Cardiac septum (tissue), 1 donor: Measurements from ENCODE around the gene MRPL14. TPM values are rescaled to one million over a fixed set of nuclear protein-coding genes. Genes with fewer than 3 reads are reported as not detected.

ENCODE experiments used
- DNase-seq: peaks from one replicate; pipeline ENCODE4 v3.0.0-alpha.2; 2020; ENCODE audit warnings: low spot score
- intact Hi-C: fragments of 100-400 bp; cut with DNase I; formaldehyde crosslinking; loops from one replicate; pipeline ENCODE4 v1.14.0; 2022
- total RNA-seq: library from RNA; stranded (reverse); fragmentation: NEBNext Ultra II Directional; extraction: Animal tissue kit (Norgen Biotek cat#: 25700); gene quantifications from one replicate; pipeline ENCODE4 v1.2.1, GENCODE V29; 2021
- donor health status: DM: no; HTN: no; CAD: no.

Gene MRPL14
- total RNA-seq, 1 donor from 2014 or later, result 36.7 TPM

DNA sequence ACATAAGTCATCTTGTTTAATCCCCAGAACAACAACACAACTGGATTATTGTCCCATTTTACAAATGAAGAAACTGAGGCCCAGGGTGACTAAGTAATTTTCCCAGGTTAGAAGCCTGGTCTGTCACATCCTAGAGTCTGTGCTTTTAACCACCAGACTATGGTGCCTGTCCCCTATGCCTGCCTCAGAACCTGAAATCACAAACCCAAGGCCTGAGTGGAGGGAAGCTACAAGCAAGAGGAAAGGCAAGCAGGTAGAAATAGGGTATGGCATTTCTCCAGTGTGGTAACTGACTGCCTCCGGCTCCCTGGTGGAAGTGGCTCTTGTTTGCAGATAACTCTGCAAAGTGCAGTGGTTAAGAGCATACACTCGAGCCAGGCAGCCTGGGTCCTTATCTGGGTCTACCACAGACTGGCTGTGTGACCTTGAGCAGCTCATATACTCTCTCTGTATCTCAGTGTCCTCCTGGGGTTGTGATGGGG lies 2.6 kb upstream of the MRPL14 start:
- intact Hi-C loops, result no loop called here
- DNase-seq, result no peak

DNA sequence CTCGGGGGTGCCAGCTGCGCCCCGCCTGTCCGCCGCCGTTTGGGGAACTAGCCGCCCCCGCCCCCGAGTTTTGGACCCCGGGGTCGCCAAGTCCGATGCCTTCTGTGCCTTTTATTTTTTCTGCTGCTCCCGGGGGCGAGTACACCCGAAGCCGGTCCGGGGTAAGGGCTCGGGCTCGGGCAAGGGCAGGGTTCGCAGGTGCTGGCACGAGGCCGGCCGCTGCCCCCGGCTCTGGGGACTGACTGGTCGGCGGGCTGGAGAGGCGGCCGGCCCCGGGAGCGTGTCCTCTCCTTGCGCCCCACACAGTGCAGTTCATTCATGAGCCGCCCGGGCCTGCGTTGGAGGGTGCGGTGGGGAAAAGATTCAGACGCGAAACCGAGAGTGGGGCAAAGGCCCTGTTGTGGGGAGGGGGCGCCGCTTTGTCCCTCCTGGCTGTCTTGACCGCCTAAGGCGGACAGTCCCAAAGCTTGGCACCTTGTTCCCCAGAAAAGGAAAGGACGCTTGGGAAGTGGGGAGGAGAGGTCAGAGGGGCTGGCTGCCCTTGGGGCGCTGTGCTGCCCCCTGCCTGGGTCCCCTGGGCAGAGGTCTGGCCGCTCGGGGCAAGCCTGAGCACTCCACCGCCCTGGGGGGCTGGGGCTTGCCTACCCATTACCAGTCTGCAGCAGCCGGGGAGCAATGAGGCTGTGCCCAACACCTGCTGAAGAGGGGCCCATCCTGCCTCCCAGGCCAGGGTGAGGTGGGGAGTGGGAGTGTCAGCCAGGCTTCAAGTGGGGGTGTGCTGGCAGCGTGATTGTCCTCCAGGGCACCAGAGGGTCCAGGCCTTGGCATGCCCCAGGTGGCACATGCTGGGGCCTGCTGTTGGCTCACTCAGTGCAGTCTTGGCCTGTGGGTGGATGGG lies 1.0 kb upstream of the MRPL14 start:
- no peak for DNase-seq
- intact Hi-C loops, result no loop called here

DNA sequence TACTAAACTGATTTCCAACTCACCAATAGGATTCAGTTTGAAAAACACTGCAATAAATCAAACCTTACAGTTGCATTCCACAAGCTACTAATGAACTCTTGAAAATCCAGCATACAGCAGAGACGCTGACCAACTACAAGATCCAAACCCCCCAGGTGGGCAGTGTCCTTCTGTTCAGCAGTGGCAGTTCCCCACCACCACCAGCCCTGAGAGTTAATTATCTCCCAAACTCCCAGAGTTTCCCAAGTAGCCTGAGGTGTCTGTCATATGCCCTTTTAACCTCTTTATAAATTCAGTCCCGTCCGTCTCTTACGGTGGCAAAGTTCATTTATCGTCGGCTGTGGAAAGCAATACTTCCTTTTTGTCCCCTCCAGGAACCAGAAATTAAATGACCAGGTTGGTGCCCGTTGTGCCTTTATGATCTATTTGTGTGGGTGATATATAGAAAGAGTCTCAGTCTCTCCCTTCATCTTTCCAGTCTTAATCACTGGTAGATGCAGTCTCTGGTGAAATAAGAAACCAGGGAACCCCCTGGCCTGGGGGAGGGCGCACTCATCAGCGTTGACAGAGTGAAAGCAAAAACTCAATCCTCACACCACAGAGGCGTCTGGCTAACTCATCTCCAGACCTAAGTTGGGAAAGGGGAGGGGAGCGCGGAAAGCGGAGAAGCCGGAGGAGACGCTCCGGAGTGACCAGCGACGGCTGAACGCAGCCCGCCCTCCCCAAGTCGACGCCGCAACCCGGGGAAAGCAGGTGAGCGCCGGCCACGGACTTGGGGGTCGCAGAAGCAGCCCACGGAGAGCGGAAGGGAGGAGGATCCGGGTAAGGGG lies 717 bp downstream of the MRPL14 start:
- intact Hi-C loops, result no loop called here
- no peak for DNase-seq

DNA sequence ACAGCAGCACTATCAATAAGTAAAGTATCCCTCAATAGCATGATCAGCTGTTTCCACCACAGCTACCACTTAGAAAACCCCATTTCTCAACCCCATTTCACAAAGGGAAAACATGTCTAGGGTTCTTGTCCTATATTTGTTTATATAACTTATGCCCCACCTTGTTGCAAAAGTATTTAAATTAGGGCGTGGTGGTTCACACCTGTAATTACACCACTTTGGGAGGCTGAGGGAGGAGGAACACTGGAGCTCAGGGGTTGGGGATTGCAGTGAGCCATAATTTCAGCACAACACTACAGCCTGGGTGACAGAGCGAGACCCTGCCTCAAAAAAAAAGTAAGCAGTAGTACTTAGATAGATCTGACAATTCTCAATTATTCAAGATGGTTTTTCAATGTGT lies 3.7 kb downstream of the MRPL14 start:
- no peak for DNase-seq
- intact Hi-C loops, result no loop called here

DNA sequence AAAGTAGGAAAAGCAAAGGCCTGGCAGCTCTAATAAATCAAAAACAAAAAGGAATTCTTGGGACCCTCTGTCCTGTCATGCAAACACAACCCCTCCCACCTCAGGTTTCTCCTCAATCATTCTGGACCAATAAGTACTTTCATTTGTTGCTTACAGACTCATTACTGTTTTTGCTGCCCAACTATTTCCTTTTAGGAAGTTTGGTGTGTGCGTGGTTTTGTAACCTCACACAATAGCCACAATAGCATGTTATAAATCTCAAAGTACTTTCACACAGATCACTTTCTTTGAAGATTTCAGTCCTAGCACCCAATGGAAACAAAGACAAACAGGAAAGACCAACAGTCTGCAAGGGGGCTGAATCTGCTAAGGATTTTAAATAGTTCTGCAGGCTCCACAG lies 4.5 kb downstream of the MRPL14 start:
- intact Hi-C loops, result no loop called here
- DNase-seq, result no peak

DNA sequence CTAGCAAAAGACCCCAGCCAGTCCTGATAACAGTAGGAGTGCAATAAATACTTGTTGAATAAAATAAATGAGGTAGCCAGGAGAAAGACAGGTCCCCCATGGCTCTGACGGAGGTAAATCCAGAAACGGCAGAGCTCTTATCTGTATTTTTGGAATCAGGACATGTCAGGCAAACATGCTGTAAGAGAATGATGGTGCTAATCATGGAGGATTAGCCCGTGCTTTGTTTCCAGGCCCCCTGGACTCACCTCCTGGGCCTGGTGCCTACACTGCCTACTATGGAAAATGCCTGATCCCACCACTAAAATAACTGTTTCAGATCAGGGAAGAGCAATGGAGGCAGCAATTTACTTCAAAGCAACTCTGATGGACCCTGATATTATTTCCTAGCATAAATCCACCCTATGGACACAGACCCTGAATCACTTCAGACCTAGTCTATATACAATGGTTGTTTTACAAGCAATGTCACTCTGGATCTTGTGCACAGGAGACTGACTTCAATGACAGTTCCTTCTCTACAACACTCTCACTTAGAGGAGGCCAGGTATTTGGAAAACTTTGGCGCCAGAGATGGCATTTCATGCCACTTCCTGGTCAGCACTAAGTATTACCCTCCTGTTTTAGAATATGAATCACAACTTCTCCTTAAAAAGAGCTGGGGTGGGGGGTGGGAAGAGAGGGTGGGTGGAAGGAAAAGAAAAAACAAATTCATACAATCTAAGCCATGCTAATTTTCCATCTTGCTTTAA lies 6.4 kb downstream of the MRPL14 start:
- DNase-seq, result no peak
- intact Hi-C loops, result no loop called here

DNA sequence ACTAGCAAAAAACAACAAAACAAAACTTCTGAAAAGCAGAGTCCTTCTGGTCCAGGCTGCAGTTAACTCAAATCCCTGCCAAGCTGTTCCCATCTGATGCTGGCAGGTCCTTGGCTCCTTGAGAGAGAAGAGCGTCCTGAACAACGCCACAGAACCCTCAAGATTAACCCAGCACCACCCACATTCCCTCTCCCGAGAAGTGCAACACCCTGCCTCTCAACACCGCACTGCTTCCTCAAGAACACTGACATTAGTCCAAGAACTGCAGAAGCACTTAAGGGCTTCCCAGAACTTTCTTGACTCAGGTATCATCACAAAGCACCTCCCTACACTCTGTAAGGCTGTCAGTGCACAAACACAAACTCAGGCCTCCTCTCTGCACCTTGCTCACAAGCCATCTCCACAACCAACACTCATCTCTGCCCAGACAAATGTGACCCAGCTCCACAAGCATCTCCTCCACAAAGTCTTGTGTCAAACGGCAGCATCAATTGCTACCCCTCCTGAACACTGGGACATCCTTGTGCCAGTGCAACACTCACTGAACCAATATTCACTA lies 7.5 kb downstream of the MRPL14 start:
- intact Hi-C loops, result no loop called here
- no peak for DNase-seq

DNA sequence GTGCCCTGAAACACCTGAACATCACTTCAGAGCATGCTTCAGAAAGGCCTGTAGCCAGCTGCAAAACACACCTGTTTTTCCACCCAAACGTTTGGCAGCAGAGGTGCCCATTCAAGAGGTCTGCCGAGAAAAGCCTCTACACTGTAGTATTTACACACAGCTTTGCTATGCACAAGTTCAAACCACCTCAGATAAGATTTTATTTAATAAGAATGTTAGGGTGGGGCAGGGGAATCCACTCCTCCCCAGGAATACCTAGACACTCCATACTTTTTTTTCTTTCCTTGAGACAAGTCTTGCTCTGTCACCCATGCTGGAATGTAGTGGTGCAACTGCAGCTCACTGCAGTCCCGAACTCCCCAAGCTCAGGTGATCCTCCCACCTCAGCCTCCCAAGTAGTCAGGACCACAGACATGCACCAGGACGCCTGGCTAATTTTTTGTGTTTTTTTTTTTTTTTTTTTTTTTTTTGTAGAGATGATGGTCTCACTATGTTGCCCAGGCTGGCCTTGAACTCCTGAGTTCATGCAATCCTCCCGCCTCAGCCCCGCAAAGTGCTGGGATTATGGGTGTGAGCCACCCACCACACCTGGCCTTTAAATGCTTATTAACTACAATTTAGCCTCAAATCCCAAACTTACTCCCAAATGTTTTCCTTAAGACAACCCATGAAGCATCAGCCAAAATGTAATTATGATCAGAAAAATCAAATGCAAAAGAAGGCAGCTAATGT lies 9.7 kb downstream of the MRPL14 start:
- intact Hi-C loops, result no loop called here
- DNase-seq, result no peak

DNA sequence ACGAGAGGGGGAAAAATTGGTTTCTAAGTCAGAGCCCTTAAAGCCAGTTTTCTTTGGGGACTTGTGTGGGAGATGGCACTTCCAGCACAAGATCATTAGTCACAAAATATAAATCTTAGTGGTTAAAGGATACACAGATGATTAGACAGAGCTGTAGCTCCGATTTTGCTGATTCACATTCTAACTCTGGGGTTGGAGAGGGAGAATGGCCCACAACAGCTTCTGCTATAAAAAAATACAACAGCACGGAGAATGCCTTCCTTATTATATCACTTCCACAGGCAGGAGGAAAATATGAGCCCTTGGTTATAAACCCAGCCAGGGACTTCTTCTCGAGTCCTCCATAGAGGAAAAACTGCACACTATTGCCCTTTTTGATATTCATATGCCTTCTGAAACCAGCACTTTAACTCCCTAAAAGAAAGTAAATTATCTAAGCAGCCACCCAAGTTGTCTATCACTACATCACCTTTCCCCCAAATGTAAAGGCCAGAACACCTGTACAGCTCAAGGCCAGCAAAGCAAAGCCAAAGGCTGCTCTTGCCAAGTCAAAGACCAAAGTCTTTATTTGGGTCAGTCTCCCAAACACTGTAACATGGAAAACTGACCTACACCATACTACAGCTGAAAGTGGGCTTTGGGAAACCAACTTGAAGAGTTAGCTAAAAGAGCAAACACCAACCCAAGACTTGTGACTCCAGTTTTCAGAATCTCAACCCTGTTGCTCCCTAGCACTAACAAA lies 10.4 kb downstream of the MRPL14 start:
- no peak for DNase-seq
- intact Hi-C loops, result no loop called here

DNA sequence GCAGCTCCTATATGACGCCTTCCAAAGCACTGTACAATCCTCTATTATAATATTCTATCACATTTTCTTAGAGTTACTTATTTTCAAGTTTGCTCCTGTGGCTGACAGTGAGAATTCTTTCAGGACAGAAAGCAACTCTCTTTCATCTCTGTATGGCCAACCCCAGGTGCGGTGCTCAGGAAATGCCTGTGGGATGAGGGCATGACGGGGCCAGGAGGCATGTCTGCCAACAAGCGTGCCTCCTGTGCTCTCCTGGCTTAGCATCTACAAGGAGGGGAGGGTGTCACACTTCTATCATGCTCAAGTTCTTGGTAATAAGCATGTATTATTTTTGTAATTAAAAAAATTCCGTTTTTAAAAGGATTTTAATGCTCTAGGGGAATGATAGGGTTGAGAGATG lies 11.4 kb downstream of the MRPL14 start:
- no peak for DNase-seq
- intact Hi-C loops, result no loop called here

DNA sequence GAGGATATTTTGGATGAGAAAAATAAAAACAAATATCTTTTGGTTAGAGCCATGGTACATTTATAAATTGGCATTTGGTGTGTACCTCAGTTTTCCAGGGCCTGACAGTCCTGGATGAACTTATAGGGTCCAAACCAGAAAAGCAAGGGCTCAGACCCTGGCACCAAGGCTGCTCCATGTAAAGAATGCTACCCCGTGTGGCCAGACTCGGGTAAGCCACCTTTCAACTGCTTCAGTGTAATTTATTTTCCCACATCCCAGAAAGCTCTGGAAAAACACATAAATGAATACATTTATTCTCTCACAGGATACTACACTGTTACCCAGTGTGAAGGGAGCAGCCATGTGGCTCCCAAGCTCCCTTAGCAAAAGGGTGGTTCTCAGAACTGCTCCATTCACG lies 13.8 kb downstream of the MRPL14 start:
- no peak for DNase-seq
- intact Hi-C loops, result no loop called here

DNA sequence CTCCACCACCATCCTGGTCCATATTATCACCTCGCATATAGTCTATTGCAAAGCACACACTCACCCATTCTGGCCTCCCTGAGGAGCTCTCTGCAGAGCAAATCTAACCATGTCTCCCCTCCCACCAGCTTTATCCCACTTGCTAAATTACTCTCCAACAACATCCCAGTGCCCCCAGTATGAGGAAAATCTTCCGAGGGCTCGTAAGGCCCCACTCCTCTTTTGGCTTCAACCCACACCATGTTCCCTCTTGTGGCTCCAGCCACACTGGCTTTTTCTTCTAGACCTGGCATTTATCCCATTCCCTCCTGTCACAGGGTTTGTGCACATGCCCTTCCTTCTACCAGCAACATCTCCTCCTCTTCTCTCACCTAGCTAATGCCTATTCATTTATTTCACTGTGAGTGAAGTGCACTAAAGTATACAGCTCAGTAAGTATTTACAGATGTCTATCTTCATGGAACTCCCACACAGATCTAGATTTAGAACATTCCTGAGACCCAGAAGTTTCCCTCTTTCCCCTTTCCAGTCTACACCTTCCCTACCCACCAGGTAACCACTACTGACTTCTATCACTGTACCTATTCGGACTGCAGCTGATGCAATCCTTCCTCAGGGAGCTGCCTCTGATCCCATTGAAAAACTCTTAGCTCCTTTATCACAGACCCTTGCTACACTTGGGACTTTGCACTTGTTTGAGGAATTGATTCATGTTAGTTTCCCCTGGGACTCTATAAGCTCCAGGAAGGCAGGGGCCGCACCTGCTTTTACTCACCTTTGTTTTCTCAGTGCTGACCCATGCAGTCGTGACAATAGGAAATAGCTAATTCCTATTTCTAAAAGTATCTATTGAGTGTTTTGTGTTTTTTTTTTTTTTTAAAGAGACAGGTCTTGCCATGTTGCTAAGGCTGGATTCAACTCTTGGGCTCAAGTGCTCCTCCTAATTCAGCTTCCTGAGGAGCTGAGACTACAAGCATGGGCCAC lies 15.5 kb downstream of the MRPL14 start:
- intact Hi-C loops, result no loop called here
- no peak for DNase-seq

DNA sequence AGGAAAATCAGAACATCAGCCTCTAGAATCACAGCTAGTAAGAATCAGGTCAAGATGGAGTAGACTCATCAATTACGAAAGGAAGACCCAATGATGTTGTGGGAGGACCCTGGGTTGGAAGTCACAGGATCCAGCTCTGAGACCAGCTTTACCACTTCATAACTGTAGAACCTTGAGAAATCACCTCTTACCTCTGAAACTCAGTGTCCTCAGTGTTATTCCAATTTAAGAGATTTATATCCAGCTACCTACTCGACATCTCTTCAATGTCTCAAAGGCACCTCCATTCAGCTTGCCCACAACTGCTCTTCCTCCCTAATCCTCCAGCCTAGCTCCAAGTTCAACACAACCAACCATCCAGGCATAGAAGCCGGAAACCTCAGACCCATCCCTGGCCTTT lies 16.3 kb downstream of the MRPL14 start:
- DNase-seq, result no peak
- intact Hi-C loops, result no loop called here

DNA sequence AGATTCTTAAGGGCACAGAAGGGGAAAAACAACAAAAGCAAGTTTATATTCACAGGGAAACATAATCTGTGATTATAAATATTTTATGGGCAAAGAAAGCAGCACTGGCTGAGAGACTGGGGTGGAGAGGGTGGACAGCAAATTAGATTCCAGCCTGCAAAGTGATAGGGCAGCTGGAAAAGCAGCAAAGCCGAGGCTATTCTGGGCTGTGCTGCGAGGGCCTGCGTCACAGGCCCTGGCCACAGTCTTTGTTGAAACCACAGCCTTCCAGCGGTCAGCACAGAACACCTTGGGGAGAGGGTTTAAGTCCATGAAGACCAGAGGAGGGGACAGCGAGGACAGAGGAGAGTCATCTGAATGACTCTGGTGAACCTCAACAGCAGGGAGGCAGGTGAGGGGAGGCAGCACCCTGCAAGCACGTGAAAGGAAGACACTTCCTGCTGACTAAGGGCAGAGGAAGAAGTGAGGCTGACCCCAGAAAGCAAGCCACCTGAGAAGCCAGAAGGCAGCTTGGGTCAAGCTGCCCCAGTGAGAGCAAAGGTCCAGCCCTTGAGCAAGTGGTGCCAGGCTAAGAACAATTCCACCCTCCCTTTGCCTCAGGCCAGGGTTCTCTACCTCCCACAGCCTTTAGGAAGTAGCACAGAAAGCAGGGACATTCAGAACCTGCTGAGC lies 17.1 kb downstream of the MRPL14 start:
- intact Hi-C loops, result no loop called here
- DNase-seq, result no peak

DNA sequence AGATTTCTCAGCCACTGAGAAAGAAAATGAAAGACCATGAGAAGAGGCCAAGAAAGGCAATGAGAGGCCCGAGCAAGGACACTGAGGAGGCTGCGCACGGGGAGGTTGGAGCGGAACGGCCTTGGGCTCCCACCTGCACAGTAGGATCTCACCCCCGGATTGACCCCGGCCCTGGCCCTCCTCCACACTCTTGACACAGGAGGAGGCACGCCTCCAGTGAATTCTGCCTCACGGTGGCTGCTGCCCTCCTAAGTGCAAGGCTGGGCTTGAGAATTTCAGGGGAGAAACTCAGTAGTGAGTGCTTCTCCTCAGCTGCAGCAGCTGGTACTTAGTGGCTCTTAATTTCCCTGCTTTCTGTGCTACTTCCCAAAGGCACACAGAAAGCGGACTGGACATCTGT lies 18.0 kb downstream of the MRPL14 start:
- no peak for DNase-seq
- intact Hi-C loops, result no loop called here

DNA sequence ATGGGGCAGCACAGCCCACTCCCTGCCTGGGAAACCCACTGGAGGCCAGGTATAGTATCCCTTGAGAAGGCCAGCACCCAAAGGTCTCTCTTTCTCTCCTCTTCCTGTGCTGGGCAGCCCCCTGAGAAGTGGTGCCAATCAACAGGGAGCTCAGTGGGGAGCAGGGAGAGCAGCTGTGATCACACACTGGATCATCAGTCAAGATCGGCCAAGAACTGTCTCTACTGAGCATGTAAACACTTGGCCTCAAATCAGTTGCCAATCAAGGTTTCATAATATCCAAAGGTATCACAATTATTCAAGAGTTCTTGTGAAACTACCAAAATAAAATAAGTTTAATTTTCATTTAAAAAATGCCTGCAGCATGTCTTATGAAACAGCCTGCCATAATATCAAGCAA lies 18.8 kb downstream of the MRPL14 start:
- intact Hi-C loops, result no loop called here
- no peak for DNase-seq

DNA sequence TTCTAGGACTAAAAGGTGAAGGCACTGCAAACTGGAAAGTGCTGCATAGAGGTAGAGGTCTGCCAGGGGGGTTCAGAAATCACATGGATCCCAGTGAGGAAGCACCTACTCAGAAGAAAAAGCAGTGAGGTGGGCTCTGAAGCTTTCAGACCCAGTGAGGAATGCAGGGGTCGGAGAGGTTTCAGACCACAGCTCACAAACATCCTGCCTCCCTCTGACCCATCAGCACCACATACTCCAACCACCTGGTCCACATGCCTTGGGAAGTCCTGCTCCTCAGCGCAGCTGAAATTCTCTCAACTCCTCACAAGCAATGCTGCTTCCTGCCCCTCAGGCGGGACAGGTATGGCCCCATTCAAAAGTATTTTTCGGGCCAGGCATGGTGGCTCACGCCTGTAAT lies 20.2 kb downstream of the MRPL14 start:
- DNase-seq, result no peak
- intact Hi-C loops, result no loop called here
